HEK293T (cell line): Measurements from ENCODE around the gene ERC1.

ENCODE experiments used
- CTCF ChIA-PET: fragments of 350-600 bp; formaldehyde crosslinking; extraction: SDS; loops from one replicate; lab custom pipeline; 2021; ENCODE audit warnings: antibody characterized with exemption, inconsistent platforms; lab: Yijun Ruan, JAX
- POLR2A ChIA-PET: fragments of 350-600 bp; formaldehyde crosslinking; extraction: SDS; loops from one replicate; lab custom pipeline; 2020; ENCODE audit warnings: antibody characterized with exemption, inconsistent platforms; lab: Yijun Ruan, JAX
- DNase-seq: peaks from one replicate; pipeline ENCODE4 v3.0.0; 2012; ENCODE audit warnings: mixed read lengths; ENCODE audit errors: extremely low spot score
- ARNT ChIP-seq: fragments of 450-650 bp; IDR thresholded peaks from 2 replicates; pipeline ENCODE4 v1.6.1; 2017; ENCODE audit warnings: mild to moderate bottlenecking
- BHLHE40 ChIP-seq: fragments of 450-650 bp; IDR thresholded peaks from 2 replicates; pipeline ENCODE4 v1.6.1; 2016; ENCODE audit warnings: mild to moderate bottlenecking, moderate library complexity, borderline replicate concordance
- CTBP1 ChIP-seq: fragments of 450-650 bp; IDR thresholded peaks from 2 replicates; pipeline ENCODE4 v1.6.1; 2016; ENCODE audit warnings: borderline replicate concordance
- ELF4 ChIP-seq: fragments of 450-650 bp; IDR thresholded peaks from 2 replicates; pipeline ENCODE4 v1.6.1; 2017; ENCODE audit warnings: antibody characterized with exemption
- FOXA1 ChIP-seq: fragments of 450-650 bp; IDR thresholded peaks from 2 replicates; pipeline ENCODE4 v1.6.1; 2016; ENCODE audit warnings: mild to moderate bottlenecking
- FOXK2 ChIP-seq: fragments of 450-650 bp; IDR thresholded peaks from 2 replicates; pipeline ENCODE4 v1.6.1; 2016; ENCODE audit warnings: mild to moderate bottlenecking
- FOXM1 ChIP-seq: fragments of 450-650 bp; IDR thresholded peaks from 2 replicates; pipeline ENCODE4 v1.6.1; 2017; ENCODE audit warnings: mild to moderate bottlenecking, borderline replicate concordance
- HDGF ChIP-seq: fragments of 450-650 bp; IDR thresholded peaks from 2 replicates; pipeline ENCODE4 v1.6.1; 2017; ENCODE audit warnings: antibody characterized with exemption, borderline replicate concordance
- L3MBTL2 ChIP-seq: fragments of 450-650 bp; conservative IDR thresholded peaks from 2 replicates; pipeline ENCODE4 v1.6.1; 2016; ENCODE audit warnings: mild to moderate bottlenecking
- LEF1 ChIP-seq: fragments of 450-650 bp; IDR thresholded peaks from 2 replicates; pipeline ENCODE4 v1.6.1; 2017; ENCODE audit warnings: mild to moderate bottlenecking, borderline replicate concordance
- NFRKB ChIP-seq: fragments of 450-650 bp; IDR thresholded peaks from 2 replicates; pipeline ENCODE4 v1.6.1; 2016; ENCODE audit warnings: mild to moderate bottlenecking, moderate library complexity
- PKNOX1 ChIP-seq: fragments of 450-650 bp; IDR thresholded peaks from 2 replicates; pipeline ENCODE4 v1.6.1; 2016
- SP1 ChIP-seq: fragments of 450-650 bp; IDR thresholded peaks from 2 replicates; pipeline ENCODE4 v1.6.1; 2017
- SUZ12 ChIP-seq: fragments of 450-650 bp; IDR thresholded peaks from 2 replicates; pipeline ENCODE4 v1.6.1; 2016; ENCODE audit warnings: mild to moderate bottlenecking
- TARDBP ChIP-seq: fragments of 450-650 bp; IDR thresholded peaks from 2 replicates; pipeline ENCODE4 v1.6.1; 2016
- ZNF384 ChIP-seq: fragments of 450-650 bp; IDR thresholded peaks from 2 replicates; pipeline ENCODE4 v1.6.1; 2016

ERC1 gene

GRCh38 chr12:1434296-1434955 is 443.4 kb downstream of the ERC1 start:
- ChIA-PET POLR2A (no interaction called here), CTCF (interaction anchor here (0.7 kb wide), 1 partner anchor 154 kb away, joined by 4 read pairs; no protein-coding TSS in a partner anchor)
- TF ChIP-seq SUZ12 (no peak), PKNOX1 (no peak), ARNT (no peak), NFRKB (no peak), LEF1 (no peak), ZNF384 (no peak), BHLHE40 (no peak), FOXK2 (no peak), SP1 (no peak), CTBP1 (no peak), TARDBP (no peak), ELF4 (no peak), L3MBTL2 (no peak), FOXA1 (no peak), FOXM1 (no peak), HDGF (no peak)

GRCh38 chr12:1435044-1435443 is 444.0 kb downstream of the ERC1 start:
- DNase-seq: no peak
- ChIA-PET CTCF (interaction anchor here (0.7 kb wide), 1 partner anchor 153 kb away, joined by 4 read pairs; no protein-coding TSS in a partner anchor), POLR2A (no interaction called here)
- TF ChIP-seq CTBP1: no peak
- no peak for TF ChIP-seq FOXK2
- no peak for TF ChIP-seq TARDBP
- no peak for TF ChIP-seq ELF4
- TF ChIP-seq NFRKB: no peak
- no peak for TF ChIP-seq SUZ12
- TF ChIP-seq HDGF: no peak
- TF ChIP-seq BHLHE40: no peak
- TF ChIP-seq PKNOX1: no peak
- no peak for TF ChIP-seq ZNF384

More at GRCh38 chr12:1434296-1434955, 443.4 kb downstream of the ERC1 start:
- no peak for DNase-seq

GRCh38 chr12:1435456-1435855 is 444.4 kb downstream of the ERC1 start:
- TF ChIP-seq ARNT (no peak), NFRKB (no peak), CTBP1 (no peak), ZNF384 (no peak), FOXM1 (no peak), HDGF (no peak), PKNOX1 (no peak), ELF4 (no peak), SUZ12 (no peak), FOXA1 (no peak), TARDBP (no peak), LEF1 (no peak), FOXK2 (no peak), SP1 (no peak), BHLHE40 (no peak), L3MBTL2 (no peak)
- DNase-seq: no peak
- POLR2A ChIA-PET: no interaction called here
- CTCF ChIA-PET: interaction anchor here (0.7 kb wide), 1 partner anchor 153 kb away, joined by 4 read pairs; no protein-coding TSS in a partner anchor

- TF ChIP-seq ZNF384: no peak
- no peak for TF ChIP-seq PKNOX1
- TF ChIP-seq HDGF: no peak
- no peak for TF ChIP-seq FOXK2
- no peak for TF ChIP-seq BHLHE40
- TF ChIP-seq TARDBP: no peak
- no peak for TF ChIP-seq LEF1
- TF ChIP-seq L3MBTL2: no peak
- ChIA-PET CTCF (no interaction called here), POLR2A (no interaction called here)
- DNase-seq: no peak
These were observed 445.0 kb downstream of the ERC1 start for GRCh38 chr12:1436015-1436414.

- CTCF ChIA-PET: no interaction called here
- DNase-seq: no peak
- TF ChIP-seq FOXA1 (no peak), PKNOX1 (no peak), ARNT (no peak), HDGF (no peak), SUZ12 (no peak), LEF1 (no peak), TARDBP (no peak), NFRKB (no peak), ELF4 (no peak), ZNF384 (no peak), CTBP1 (no peak), L3MBTL2 (no peak), FOXM1 (no peak), SP1 (no peak), BHLHE40 (no peak), FOXK2 (no peak)
- POLR2A ChIA-PET: no interaction called here
These were observed 446.0 kb downstream of the ERC1 start for GRCh38 chr12:1436981-1437380.
